HepG2 (cell line): Measurements from ENCODE around the gene ABO. TPM values are rescaled to one million over a fixed set of nuclear protein-coding genes. Genes with fewer than 3 reads are reported as not detected.

ENCODE experiments used
- ATAC-seq: fragments of 200-7000 bp; cut with Tn5 transposase; 3 replicates; pipeline ENCODE4 v1.9.1; 2020; ENCODE audit warnings: mild to moderate bottlenecking, moderate library complexity
- BruUV-seq: library from RNA; stranded (reverse); fragments of 400-500 nt; replicated peaks from 2 replicates; lab custom pipeline; 2021; lab: Mats Ljungman, UMichigan
- CTCF ChIA-PET: fragments of 300-600 bp; formaldehyde crosslinking; extraction: SDS; loops from one replicate; lab custom pipeline; 2021; ENCODE audit warnings: low total read pairs, inconsistent platforms, low intra/inter-chr PET ratio; lab: Yijun Ruan, JAX
- POLR2A ChIA-PET: fragments of 350-600 bp; sonication (Branson Sonifier 250); formaldehyde crosslinking; loops from one replicate; lab custom pipeline; 2020; ENCODE audit warnings: antibody characterized with exemption, inconsistent platforms; lab: Yijun Ruan, JAX
- DNase-seq: peaks from one replicate; pipeline ENCODE4 v3.0.0-alpha.2; 2015; ENCODE audit warnings: low spot score
- FAIRE-seq: peaks from 3 replicates; lab custom pipeline; 2011; peaks lifted over from hg19 to GRCh38; lab: Jason Lieb, UNC
- H2AFZ ChIP-seq: one replicate; pipeline ENCODE4 v1.6.1; 2011; ENCODE audit warnings: low read length, inconsistent platforms
- H3K27ac ChIP-seq: fragments of 300-600 bp; 3 replicates; pipeline ENCODE4 v1.8.0; 2011; ENCODE audit warnings: mixed run types, mild to moderate bottlenecking, mixed read lengths, low read length, inconsistent platforms; ENCODE audit not compliant: insufficient read depth; ENCODE audit errors: extremely low read length
- H3K27me3 ChIP-seq, 2 experiments: fragments of 200-600 bp in 1 of 2; 2 replicates in 1 of 2; 3 replicates in 1 of 2; pipeline versions ENCODE4 v1.6.0 to v1.8.0; 2011; ENCODE audit warnings: low read length in 2 of 2, mild to moderate bottlenecking in 2 of 2, moderate library complexity in 2 of 2, inconsistent platforms in 1 of 2; ENCODE audit not compliant: insufficient read depth in 2 of 2, control insufficient read depth in 1 of 2
- H3K36me3 ChIP-seq, 2 experiments: fragments of 200-600 bp in 1 of 2; replicated peaks in 1 of 2; 2 replicates in 1 of 2; 3 replicates in 1 of 2; pipeline versions ENCODE4 v1.5.1 to v1.8.0; 2011; ENCODE audit warnings: low read length in 2 of 2, inconsistent platforms in 1 of 2; ENCODE audit not compliant: insufficient read depth in 2 of 2, control insufficient read depth in 1 of 2
- H3K4me1 ChIP-seq: 2 replicates; pipeline ENCODE4 v1.5.1; 2012; ENCODE audit warnings: low read length, inconsistent platforms; ENCODE audit not compliant: insufficient read depth
- H3K4me2 ChIP-seq: 2 replicates; pipeline ENCODE4 v1.6.0; 2011; ENCODE audit warnings: low read depth, low read length, inconsistent platforms
- H3K4me3 ChIP-seq, 3 experiments: fragments of 200-600 bp in 1 of 3; sonication (generic), shearing (Covaris generic) in 1 of 3; replicated peaks in 1 of 3; 2 replicates each; pipeline ENCODE4 v1.5.1; 2011 to 2016; ENCODE audit warnings: low read length in 3 of 3, inconsistent platforms in 2 of 3, low read depth in 2 of 3, mild to moderate bottlenecking in 2 of 3, control low read depth in 1 of 3, mixed read lengths in 1 of 3; ENCODE audit not compliant: insufficient read depth in 1 of 3
- H3K79me2 ChIP-seq: one replicate; pipeline ENCODE4 v1.6.1; 2011; ENCODE audit warnings: low read length, inconsistent platforms; ENCODE audit not compliant: insufficient read depth
- H3K9ac ChIP-seq: 2 replicates; pipeline ENCODE4 v1.6.0; 2011; ENCODE audit warnings: mild to moderate bottlenecking, low read depth, low read length, inconsistent platforms; ENCODE audit not compliant: insufficient read depth
- H3K9me3 ChIP-seq: 2 replicates; pipeline ENCODE4 v1.5.1; 2012; ENCODE audit warnings: mild to moderate bottlenecking, low read length
- H4K20me1 ChIP-seq: 2 replicates; pipeline ENCODE4 v1.6.0; 2011; ENCODE audit warnings: inconsistent platforms, mild to moderate bottlenecking, low read length, moderate library complexity; ENCODE audit not compliant: insufficient read depth
- ATF3 ChIP-seq: sonication (generic); formaldehyde crosslinking; IDR thresholded peaks from 2 replicates; pipeline ENCODE4 v1.4.0; 2020; ENCODE audit warnings: missing genetic modification reagents
- BRF2 ChIP-seq: sonication (generic); formaldehyde crosslinking; IDR thresholded peaks from 2 replicates; pipeline ENCODE4 v1.8.1; 2022; ENCODE audit warnings: mild to moderate bottlenecking, missing genetic modification reagents
- DNMT1 ChIP-seq: sonication (generic); formaldehyde crosslinking; IDR thresholded peaks from 2 replicates; pipeline ENCODE4 v1.5.1; 2020; ENCODE audit warnings: mild to moderate bottlenecking, missing genetic modification reagents
- GTF3A ChIP-seq: sonication (generic); formaldehyde crosslinking; conservative IDR thresholded peaks from 2 replicates; pipeline ENCODE4 v1.4.0; 2020; ENCODE audit warnings: mild to moderate bottlenecking, missing genetic modification reagents
- HBP1 ChIP-seq: IDR thresholded peaks from 2 replicates; pipeline ENCODE4 v1.6.1; 2016; ENCODE audit warnings: low read depth, control low read depth
- HIVEP1 ChIP-seq: sonication (generic); formaldehyde crosslinking; IDR thresholded peaks from 2 replicates; pipeline ENCODE4 v1.4.0; 2020; ENCODE audit warnings: mild to moderate bottlenecking, missing genetic modification reagents
- HNF1B ChIP-seq: sonication (generic); formaldehyde crosslinking; IDR thresholded peaks from 2 replicates; pipeline ENCODE4 v1.5.1; 2020; ENCODE audit warnings: mild to moderate bottlenecking, moderate library complexity, missing genetic modification reagents
- IRF1 ChIP-seq: sonication (generic); formaldehyde crosslinking; IDR thresholded peaks from 2 replicates; pipeline ENCODE4 v1.4.0; 2020; ENCODE audit warnings: low read depth, mild to moderate bottlenecking, missing genetic modification reagents
- KLF6 ChIP-seq: IDR thresholded peaks from 2 replicates; pipeline ENCODE4 v1.8.0; 2016; ENCODE audit warnings: missing biosample characterization, missing genetic modification reagents
- RNF2 ChIP-seq: fragments of 450-650 bp; conservative IDR thresholded peaks from 2 replicates; pipeline ENCODE4 v1.6.1; 2016; ENCODE audit warnings: low read depth
- SAFB2 ChIP-seq: sonication (generic); formaldehyde crosslinking; IDR thresholded peaks from 2 replicates; pipeline ENCODE4 v1.5.1; 2020; ENCODE audit warnings: missing genetic modification reagents, low read depth, mild to moderate bottlenecking, borderline replicate concordance
- SATB2 ChIP-seq: sonication (generic); formaldehyde crosslinking; IDR thresholded peaks from 2 replicates; pipeline ENCODE4 v1.5.0; 2020; ENCODE audit warnings: missing genetic modification reagents
- TRAFD1 ChIP-seq: sonication (generic); formaldehyde crosslinking; IDR thresholded peaks from 2 replicates; pipeline ENCODE4 v1.5.1; 2020; ENCODE audit warnings: missing genetic modification reagents, mild to moderate bottlenecking, borderline replicate concordance
- ZNF121 ChIP-seq: sonication (generic); formaldehyde crosslinking; IDR thresholded peaks from 2 replicates; pipeline ENCODE4 v1.5.0; 2020; ENCODE audit warnings: mild to moderate bottlenecking, missing genetic modification reagents
- whole genome bisulfite sequencing: methylation state at CpG from one replicate; pipeline ENCODE4 v1.1.6; 2017; ENCODE audit warnings: low lambda C conversion rate; 5-methylcytosine and 5-hydroxymethylcytosine counted together
- in situ Hi-C: cut with HindIII; loops from 2 replicates; pipeline ENCODE4 v1.10.0; 2017; ENCODE audit warnings: low pct_unique_long_range_greater_than_20kb; ENCODE audit not compliant: extremely low pct_ligation_motif_present
- intact Hi-C: fragments of 100-400 bp; cut with micrococcal nuclease; formaldehyde crosslinking; loops from one replicate; pipeline ENCODE4 v1.10.0; 2022; ENCODE audit not compliant: unreplicated experiment
- polyA plus RNA-seq, 8 experiments: library from polyadenylated mRNA; depleted of rRNA in 3 of 8; stranded (reverse) in 7 of 8; unstranded in 1 of 8; fragments of >200 nt; fragmentation: Illumina TruSeq in 4 of 8; extraction: Trizol in 4 of 8; gene quantifications; 2 replicates each; pipeline versions ENCODE4 v1.2.1 to v1.2.3, GENCODE V29; 2011 to 2016; ENCODE audit warnings: low read depth in 4 of 8, missing spikeins in 1 of 8, mixed read lengths in 1 of 8; ENCODE audit not compliant: insufficient read depth in 1 of 8
- total RNA-seq, 5 experiments: library from RNA; depleted of rRNA; stranded (reverse); fragments of >200 nt; fragmentation: Illumina TruSeq; extraction: Trizol; gene quantifications; 2 replicates each; pipeline ENCODE4 v1.2.3, GENCODE V29; 2016; ENCODE audit warnings: low read depth in 1 of 5

The ABO gene
- total and polyA plus RNA-seq, 2 of the 13 experiments (the other 11 are each of a cell fraction or from before 2014, with no cell fraction given): not detected

- in situ Hi-C loops (no loop called here), intact Hi-C loops (no loop called here)
- DNase-seq (no peak), ATAC-seq (no peak), FAIRE-seq (no peak)
- no peaks in the 10 kb centered on the region for H3K79me2 ChIP-seq
- POLR2A ChIA-PET: no interaction called here
- H3K4me2 ChIP-seq: no peak overlapping the region
- H4K20me1 ChIP-seq: no peaks in the 10 kb centered on the region
- no peaks in the 10 kb centered on the region for H3K36me3 ChIP-seq
- peaks cover 15% of the 10 kb centered on the region for H3K4me1 ChIP-seq
- CTCF ChIA-PET: no interaction called here
- H3K27me3 ChIP-seq: 0 out of 5 replicates have a peak, but pooled peaks cover 1 to 4% of the 10 kb centered on the region in 2 experiments
- no peak overlapping the region for H3K27ac ChIP-seq
- no peak overlapping the region for H3K9ac ChIP-seq
- no TSS peak for BruUV-seq
- no peaks in the 10 kb centered on the region for H3K9me3 ChIP-seq
- no peak overlapping the region for H3K4me3 ChIP-seq
- WGBS: 7% methylated on average over 3 of the region's 5 CpGs
- no peak overlapping the region for H2AFZ ChIP-seq
- TF ChIP-seq RNF2 (no peak), ATF3 (CRISPR knock-in tag) (no peak), HBP1 (CRISPR knock-in tag) (no peak), DNMT1 (CRISPR knock-in tag) (no peak), KLF6 (CRISPR knock-in tag) (no peak), IRF1 (CRISPR knock-in tag) (no peak), HNF1B (CRISPR knock-in tag) (no peak), ZNF121 (CRISPR knock-in tag) (no peak), SAFB2 (CRISPR knock-in tag) (no peak), SATB2 (CRISPR knock-in tag) (no peak), GTF3A (CRISPR knock-in tag) (no peak), BRF2 (no peak), TRAFD1 (CRISPR knock-in tag) (no peak), HIVEP1 (CRISPR knock-in tag) (no peak)
Measured at GRCh38 chr9:133261753-133262120, 13.3 kb downstream of the ABO start.
